Body of pancreas (tissue), 4 donors: ENCODE results near the gene CDC27.

ENCODE experiments used
- CTCF ChIP-seq, 7 experiments: fragments of 450-650 bp in 4 of 7; fragments of 200-600 bp in 3 of 7; sonication (generic) in 3 of 7; IDR thresholded peaks; one replicate each; pipeline ENCODE4 v1.5.1; 2016 to 2019; ENCODE audit warnings: antibody characterized with exemption in 7 of 7
- POLR2A ChIP-seq, 3 donors: fragments of 450-650 bp; IDR thresholded peaks; one replicate each; pipeline ENCODE4 v1.6.1; 2016; ENCODE audit warnings: antibody characterized with exemption in 3 of 3, mild to moderate bottlenecking in 2 of 3

DNA sequence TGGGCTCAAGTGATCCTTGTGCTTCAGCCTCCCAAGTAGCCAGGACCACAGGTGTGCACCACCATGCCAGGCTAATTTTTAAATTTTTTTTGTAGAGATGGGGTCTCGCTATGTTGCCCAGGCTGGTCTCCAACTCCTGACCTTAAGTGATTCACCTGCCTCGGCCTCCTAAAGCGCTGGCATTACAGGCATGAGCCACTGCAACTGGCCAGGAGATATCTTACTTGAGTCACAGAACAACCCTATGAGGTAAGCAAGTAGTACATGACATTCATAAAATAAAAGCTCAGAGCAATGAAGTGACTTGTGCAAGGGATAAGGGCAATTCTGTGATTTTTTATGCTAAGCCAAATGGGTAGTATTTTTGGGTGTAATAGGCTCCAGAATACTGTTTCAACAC lies 57.3 kb downstream of the CDC27 start:
- TF ChIP-seq CTCF (IDR thresholded peaks at IDR 0.05), result no peak
- TF ChIP-seq POLR2A (IDR thresholded peaks at IDR 0.05), result no peak
